HG02885 (cell line): Measurements from ENCODE around the gene C19orf38.
"Not testable (repeated sequence)": the region's sequence is repeated elsewhere in the genome, so short reads cannot be mapped to it uniquely, and the experiment has no call there.

ENCODE experiments used
- ATAC-seq: cut with Tn5 transposase; IDR thresholded peaks from one replicate; pipeline ENCODE4 v1.9.1; 2021; ENCODE audit warnings: mild to moderate bottlenecking; ENCODE audit not compliant: unreplicated experiment, poor library complexity

C19orf38 gene

GRCh38 chr19:10819124-10820060, 28.8 kb upstream of the C19orf38 start:
- ATAC-seq: no peak

- no peak for ATAC-seq
Observed at GRCh38 chr19:10820173-10820572, 28.0 kb upstream of the C19orf38 start.

- no peak for ATAC-seq
Observed at GRCh38 chr19:10823690-10824089, 24.5 kb upstream of the C19orf38 start.

GRCh38 chr19:10826231-10826630, 22.0 kb upstream of the C19orf38 start:
- no peak for ATAC-seq

GRCh38 chr19:10826846-10827245, 21.4 kb upstream of the C19orf38 start:
- ATAC-seq: no peak

- no peak for ATAC-seq
Observed at GRCh38 chr19:10828981-10829821, 19.0 kb upstream of the C19orf38 start.

GRCh38 chr19:10829967-10830366, 18.2 kb upstream of the C19orf38 start:
- no peak for ATAC-seq

GRCh38 chr19:10830370-10830769, 17.8 kb upstream of the C19orf38 start:
- no peak for ATAC-seq

GRCh38 chr19:10830931-10831779, 17.1 kb upstream of the C19orf38 start:
- no peak for ATAC-seq

- ATAC-seq: no peak
Observed at GRCh38 chr19:10831987-10832938, 16.0 kb upstream of the C19orf38 start.

- no peak for ATAC-seq
Observed at GRCh38 chr19:10832939-10833296, 15.3 kb upstream of the C19orf38 start.

- ATAC-seq: no peak
Observed at GRCh38 chr19:10835089-10835753, 13.0 kb upstream of the C19orf38 start.

- ATAC-seq: peak; percentile 74
Observed at GRCh38 chr19:10835754-10836478, 12.3 kb upstream of the C19orf38 start, which contains the start of gene TMED1. TMED1 (minus strand) TSS chr19:10836212; CDS start chr19:10836191, 21 bp downstream.

- no peak for ATAC-seq
Observed at GRCh38 chr19:10836479-10837330, 11.5 kb upstream of the C19orf38 start.

- ATAC-seq: not testable (repeated sequence)
Observed at GRCh38 chr19:10837649-10838048, 10.6 kb upstream of the C19orf38 start.

GRCh38 chr19:10838377-10838776, 9.8 kb upstream of the C19orf38 start:
- no peak for ATAC-seq
